CD14-positive monocyte (primary cell): ENCODE results near the gene TCHP. TPM values are rescaled to one million over a fixed set of nuclear protein-coding genes. Genes with fewer than 3 reads are reported as not detected.

Source experiments
- DNase-seq, 3 donors: peaks; one replicate each; pipeline ENCODE4 v3.0.0-alpha.2; 2011 to 2022
- H2AFZ ChIP-seq: 2 replicates; pipeline ENCODE4 v1.6.0; 2012; ENCODE audit warnings: mild to moderate bottlenecking, low read depth, low read length, inconsistent platforms; ENCODE audit not compliant: insufficient read depth, poor library complexity, severe bottlenecking
- H3K27ac ChIP-seq, 2 donors: 1 replicate in 1 of 2; 2 replicates in 1 of 2; pipeline ENCODE4 v1.5.1; 2012 to 2013; ENCODE audit warnings: low read length in 2 of 2, control low read depth in 1 of 2, inconsistent platforms in 1 of 2, low read depth in 1 of 2, mild to moderate bottlenecking in 1 of 2
- H3K27me3 ChIP-seq, 2 donors: one replicate each; pipeline versions ENCODE4 v1.6.0 to v1.6.1; 2011 to 2013; ENCODE audit warnings: low read length in 2 of 2; ENCODE audit not compliant: control insufficient read depth in 2 of 2, insufficient read depth in 2 of 2
- H3K36me3 ChIP-seq, 2 donors: replicated peaks in 1 of 2; 1 replicate in 1 of 2; 2 replicates in 1 of 2; pipeline versions ENCODE4 v1.5.1 to v1.6.1; 2012 to 2013; ENCODE audit warnings: low read length in 2 of 2, control low read depth in 1 of 2, inconsistent platforms in 1 of 2, mild to moderate bottlenecking in 1 of 2; ENCODE audit not compliant: insufficient read depth in 2 of 2, control insufficient read depth in 1 of 2
- H3K4me1 ChIP-seq, 2 donors: 1 replicate in 1 of 2; 2 replicates in 1 of 2; pipeline versions ENCODE4 v1.5.1 to v1.6.1; 2012 to 2013; ENCODE audit warnings: low read length in 2 of 2, control low read depth in 1 of 2, inconsistent platforms in 1 of 2, mild to moderate bottlenecking in 1 of 2, moderate library complexity in 1 of 2; ENCODE audit not compliant: insufficient read depth in 2 of 2, control insufficient read depth in 1 of 2
- H3K4me2 ChIP-seq: replicated peaks from 2 replicates; pipeline ENCODE3; 2012; ENCODE audit warnings: low read length, moderate library complexity, mild to moderate bottlenecking; ENCODE audit not compliant: poor library complexity, severe bottlenecking; ENCODE audit errors: extremely low read depth
- H3K4me3 ChIP-seq, 3 experiments: fragments of 200-600 bp in 1 of 3; sonication (generic) in 1 of 3; replicated peaks in 1 of 3; 1 replicate in 2 of 3; 2 replicates in 1 of 3; pipeline ENCODE4 v1.5.1; 2011 to 2013; ENCODE audit warnings: low read length in 3 of 3, mild to moderate bottlenecking in 3 of 3, control low read depth in 2 of 3, low read depth in 2 of 3, inconsistent platforms in 1 of 3, moderate library complexity in 1 of 3
- H3K79me2 ChIP-seq: 2 replicates; pipeline ENCODE4 v1.6.0; 2012; ENCODE audit warnings: mild to moderate bottlenecking, control low read depth, inconsistent platforms, low read length, moderate library complexity; ENCODE audit not compliant: insufficient read depth
- H3K9ac ChIP-seq: 2 replicates; pipeline ENCODE4 v1.6.0; 2017; ENCODE audit warnings: low read length, mild to moderate bottlenecking; ENCODE audit not compliant: insufficient read depth, poor library complexity, severe bottlenecking
- H3K9me3 ChIP-seq, 2 donors: replicated peaks in 1 of 2; 1 replicate in 1 of 2; 2 replicates in 1 of 2; pipeline versions ENCODE4 v1.5.1 to v1.6.1; 2012 to 2013; ENCODE audit warnings: low read length in 2 of 2, control low read depth in 1 of 2; ENCODE audit not compliant: control insufficient read depth in 1 of 2, insufficient read depth in 1 of 2
- H4K20me1 ChIP-seq: 2 replicates; pipeline ENCODE4 v1.6.0; 2012; ENCODE audit warnings: mild to moderate bottlenecking, low read length, control low read depth, moderate library complexity; ENCODE audit not compliant: insufficient read depth
- H3K27ac Mint-ChIP-seq, 7 donors: one replicate each; pipeline ENCODE4 v1.8.0; 2020; ENCODE audit warnings: mild to moderate bottlenecking in 7 of 7, mixed read lengths in 7 of 7, moderate library complexity in 6 of 7, inconsistent platforms in 2 of 7
- H3K27me3 Mint-ChIP-seq, 3 donors: one replicate each; pipeline ENCODE4 v1.8.0; 2021 to 2022; ENCODE audit warnings: low read depth in 3 of 3, mild to moderate bottlenecking in 3 of 3, mixed read lengths in 3 of 3, moderate library complexity in 3 of 3, inconsistent platforms in 1 of 3
- H3K36me3 Mint-ChIP-seq, 2 donors: one replicate each; pipeline ENCODE4 v1.8.0; 2020; ENCODE audit warnings: mixed read lengths in 2 of 2, inconsistent platforms in 1 of 2, mild to moderate bottlenecking in 1 of 2
- H3K4me1 Mint-ChIP-seq: one replicate; pipeline ENCODE4 v1.8.0; 2020; ENCODE audit warnings: mild to moderate bottlenecking, mixed read lengths
- H3K4me3 Mint-ChIP-seq, 2 donors: one replicate each; pipeline ENCODE4 v1.8.0; 2020; ENCODE audit warnings: mild to moderate bottlenecking in 2 of 2, mixed read lengths in 2 of 2, moderate library complexity in 1 of 2
- H3K9me3 Mint-ChIP-seq, 7 donors: one replicate each; pipeline ENCODE4 v1.8.0; 2020 to 2022; ENCODE audit warnings: mixed read lengths in 7 of 7, mild to moderate bottlenecking in 6 of 7, moderate library complexity in 6 of 7, inconsistent platforms in 2 of 7
- CTCF ChIP-seq: fragments of 200-600 bp; IDR thresholded peaks from one replicate; pipeline ENCODE4 v1.8.0; 2022; ENCODE audit warnings: antibody characterized with exemption, mild to moderate bottlenecking
- WGBS: methylation state at CpG from one replicate; pipeline ENCODE4 v1.1.5; 2013; ENCODE audit warnings: missing lambda C conversion rate; ENCODE audit not compliant: insufficient coverage; 5-methylcytosine and 5-hydroxymethylcytosine counted together
- intact Hi-C, 2 donors: fragments of 100-400 bp; cut with micrococcal nuclease; formaldehyde crosslinking; loops; one replicate each; pipeline versions ENCODE4 v1.15.0 to v1.15.1; 2023
- polyA plus RNA-seq, 3 donors: library from polyadenylated mRNA; depleted of rRNA in 1 of 3; unstranded in 2 of 3; stranded (reverse) in 1 of 3; fragments of 300-500 nt in 2 of 3; fragments of >200 nt in 1 of 3; fragmentation: Illumina TruSeq in 2 of 3; gene quantifications; 1 replicate in 2 of 3; 2 replicates in 1 of 3; pipeline ENCODE4 v1.2.3, GENCODE V29; 2012 to 2021

Gene TCHP
- polyA plus RNA-seq, 3 donors = 2.6 to 24.5 (median 7.3) TPM

- Histone ChIP-seq H3K27ac (no peak overlapping the region), H3K4me2 (no peak overlapping the region), H3K36me3 (peaks cover 68 to 95% of the 10 kb centered on the region in 2 donors), H3K9ac (no peak overlapping the region), H3K4me1 (no peaks in the 10 kb centered on the region), H3K4me3 (no peak overlapping the region), H3K27me3 (no peaks in the 10 kb centered on the region), H3K9me3 (no peaks in the 10 kb centered on the region), H2AFZ (no peak overlapping the region), H3K79me2 (no peaks in the 10 kb centered on the region), H4K20me1 (peaks cover 15% of the 10 kb centered on the region)
- Mint-ChIP-seq H3K9me3 (no peaks in the 10 kb centered on the region), H3K4me3 (no peak overlapping the region), H3K36me3 (peaks cover 49 to 87% of the 10 kb centered on the region in 2 donors), H3K27me3 (no peaks in the 10 kb centered on the region), H3K27ac (peak overlapping the region in 6 of 7 donors; percentile 6 to 74 (median 41)), H3K4me1 (no peaks in the 10 kb centered on the region)
- no peak for DNase-seq
- intact Hi-C loops = loop anchor here in 1 of 2 donors (5.0 kb wide), 1 partner anchor 73 kb away; no protein-coding TSS in a partner anchor
- 89% methylated on average over 16 of the region's 20 CpGs for WGBS
- no peak for TF ChIP-seq CTCF
Observed at GRCh38 chr12:109925185-109925840, 25.2 kb downstream of the TCHP start.

- no peaks in the 10 kb centered on the region for H3K79me2 ChIP-seq
- Mint-ChIP-seq H3K36me3 (peaks cover 49 to 87% of the 10 kb centered on the region in 2 donors), H3K27ac (no peak overlapping the region), H3K4me1 (no peaks in the 10 kb centered on the region), H3K27me3 (no peaks in the 10 kb centered on the region), H3K9me3 (no peaks in the 10 kb centered on the region), H3K4me3 (no peak overlapping the region)
- no peaks in the 10 kb centered on the region for H3K27me3 ChIP-seq
- 92% methylated on average over 8 of the region's 8 CpGs for WGBS
- H3K9me3 ChIP-seq = no peaks in the 10 kb centered on the region
- H3K9ac ChIP-seq = no peak overlapping the region
- H4K20me1 ChIP-seq = peaks cover 21% of the 10 kb centered on the region
- DNase-seq = no peak
- no peak overlapping the region for H3K4me3 ChIP-seq
- H3K4me1 ChIP-seq = no peaks in the 10 kb centered on the region
- no peak overlapping the region for H2AFZ ChIP-seq
- peaks cover 68 to 95% of the 10 kb centered on the region in 2 donors for H3K36me3 ChIP-seq
- intact Hi-C loops = loop anchor here (2.0 to 5.0 kb wide), 2 partner anchors 71 to 74 kb away; no protein-coding TSS in a partner anchor
- H3K27ac ChIP-seq = no peak overlapping the region
- TF ChIP-seq CTCF = no peak
- H3K4me2 ChIP-seq = no peak overlapping the region
Observed at GRCh38 chr12:109926016-109926415, 25.9 kb downstream of the TCHP start.
